ENCODE data around the gene PRKCA.

DNA sequence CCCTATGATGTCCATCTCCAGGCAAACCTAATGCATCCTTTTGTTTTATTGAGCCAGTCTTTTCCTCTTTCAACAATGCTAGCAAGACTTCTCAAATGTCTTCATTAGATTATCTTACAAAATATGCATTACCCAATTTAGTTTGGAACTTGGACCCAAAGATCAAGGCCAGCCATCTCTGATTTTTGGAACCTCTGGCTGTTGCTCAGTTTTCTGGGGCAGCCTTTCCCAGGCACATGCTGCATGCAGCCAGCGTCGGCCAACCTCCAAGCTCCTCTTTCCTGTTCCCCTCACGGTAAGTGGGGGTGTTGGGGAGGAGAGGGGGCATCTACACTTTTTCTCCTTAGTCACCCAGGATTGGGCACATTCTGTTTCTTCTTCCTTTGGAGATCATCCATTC lies 189.3 kb downstream of the PRKCA start:
- TF ChIP-seq, protein P1, sequence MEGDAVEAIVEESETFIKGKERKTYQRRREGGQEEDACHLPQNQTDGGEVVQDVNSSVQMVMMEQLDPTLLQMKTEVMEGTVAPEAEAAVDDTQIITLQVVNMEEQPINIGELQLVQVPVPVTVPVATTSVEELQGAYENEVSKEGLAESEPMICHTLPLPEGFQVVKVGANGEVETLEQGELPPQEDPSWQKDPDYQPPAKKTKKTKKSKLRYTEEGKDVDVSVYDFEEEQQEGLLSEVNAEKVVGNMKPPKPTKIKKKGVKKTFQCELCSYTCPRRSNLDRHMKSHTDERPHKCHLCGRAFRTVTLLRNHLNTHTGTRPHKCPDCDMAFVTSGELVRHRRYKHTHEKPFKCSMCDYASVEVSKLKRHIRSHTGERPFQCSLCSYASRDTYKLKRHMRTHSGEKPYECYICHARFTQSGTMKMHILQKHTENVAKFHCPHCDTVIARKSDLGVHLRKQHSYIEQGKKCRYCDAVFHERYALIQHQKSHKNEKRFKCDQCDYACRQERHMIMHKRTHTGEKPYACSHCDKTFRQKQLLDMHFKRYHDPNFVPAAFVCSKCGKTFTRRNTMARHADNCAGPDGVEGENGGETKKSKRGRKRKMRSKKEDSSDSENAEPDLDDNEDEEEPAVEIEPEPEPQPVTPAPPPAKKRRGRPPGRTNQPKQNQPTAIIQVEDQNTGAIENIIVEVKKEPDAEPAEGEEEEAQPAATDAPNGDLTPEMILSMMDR (IDR thresholded peaks at IDR 0.05), result no peak
- TF ChIP-seq ZFX (IDR thresholded peaks at IDR 0.05; ENCODE audit: borderline replicate concordance), result no peak
